Astrocyte (in vitro differentiated cells and primary cell): Measurements from ENCODE around the gene UBALD2. TPM values are rescaled to one million over a fixed set of nuclear protein-coding genes. Genes with fewer than 3 reads are reported as not detected.

Experiments used
- DNase-seq: peaks from one replicate; pipeline ENCODE4 v3.0.0-alpha.2; 2010; ENCODE audit warnings: low read depth
- FAIRE-seq: peaks from 2 replicates; lab custom pipeline; 2011; peaks lifted over from hg19 to GRCh38; lab: Jason Lieb, UNC
- H2AFZ ChIP-seq: 2 replicates; pipeline ENCODE4 v1.6.0; 2012; ENCODE audit warnings: low read depth, low read length, inconsistent platforms
- H3K27ac ChIP-seq: 2 replicates; pipeline ENCODE4 v1.5.1; 2011; ENCODE audit warnings: low read depth, low read length, inconsistent platforms
- H3K27me3 ChIP-seq: 2 replicates; pipeline ENCODE4 v1.6.0; 2011; ENCODE audit warnings: low read length, inconsistent platforms; ENCODE audit not compliant: insufficient read depth
- H3K36me3 ChIP-seq: 2 replicates; pipeline ENCODE4 v1.5.1; 2011; ENCODE audit warnings: low read length, inconsistent platforms; ENCODE audit not compliant: insufficient read depth
- H3K4me1 ChIP-seq: 2 replicates; pipeline ENCODE4 v1.5.1; 2011; ENCODE audit warnings: low read length, inconsistent platforms; ENCODE audit not compliant: insufficient read depth
- H3K4me2 ChIP-seq: 2 replicates; pipeline ENCODE4 v1.6.0; 2012; ENCODE audit warnings: low read length, inconsistent platforms
- H3K4me3 ChIP-seq: 2 replicates; pipeline ENCODE4 v1.5.1; 2011; ENCODE audit warnings: low read depth, mild to moderate bottlenecking, low read length, inconsistent platforms; ENCODE audit not compliant: insufficient read depth
- H3K79me2 ChIP-seq: 2 replicates; pipeline ENCODE4 v1.6.0; 2012; ENCODE audit warnings: mild to moderate bottlenecking, low read length, inconsistent platforms; ENCODE audit not compliant: insufficient read depth
- H3K9ac ChIP-seq: 2 replicates; pipeline ENCODE4 v1.6.0; 2012; ENCODE audit warnings: mild to moderate bottlenecking, low read length, inconsistent platforms
- H3K9me3 ChIP-seq: 2 replicates; pipeline ENCODE4 v1.5.1; 2012; ENCODE audit warnings: low read depth, mild to moderate bottlenecking, low read length, inconsistent platforms; ENCODE audit not compliant: insufficient read depth
- H4K20me1 ChIP-seq: 2 replicates; pipeline ENCODE4 v1.6.0; 2012; ENCODE audit warnings: low read length, inconsistent platforms; ENCODE audit not compliant: insufficient read depth
- H3K27ac Mint-ChIP-seq: one replicate; pipeline ENCODE4 v1.8.0; 2021; ENCODE audit warnings: mild to moderate bottlenecking, mixed read lengths; ENCODE audit not compliant: unreplicated experiment
- H3K27me3 Mint-ChIP-seq: one replicate; pipeline ENCODE4 v1.8.0; 2021; ENCODE audit warnings: low read depth, mixed read lengths; ENCODE audit not compliant: unreplicated experiment
- H3K36me3 Mint-ChIP-seq: one replicate; pipeline ENCODE4 v1.8.0; 2021; ENCODE audit warnings: low read depth, mixed read lengths; ENCODE audit not compliant: unreplicated experiment
- H3K4me1 Mint-ChIP-seq: one replicate; pipeline ENCODE4 v1.8.0; 2021; ENCODE audit warnings: low read depth, mixed read lengths; ENCODE audit not compliant: unreplicated experiment
- H3K4me3 Mint-ChIP-seq: one replicate; pipeline ENCODE4 v1.8.0; 2021; ENCODE audit warnings: mild to moderate bottlenecking, moderate library complexity, mixed read lengths; ENCODE audit not compliant: unreplicated experiment
- H3K9me3 Mint-ChIP-seq: one replicate; pipeline ENCODE4 v1.8.0; 2021; ENCODE audit warnings: mild to moderate bottlenecking, mixed read lengths; ENCODE audit not compliant: unreplicated experiment
- CTCF ChIP-seq: IDR thresholded peaks from 2 replicates; pipeline ENCODE4 v1.5.1; 2011; ENCODE audit warnings: low read depth, mild to moderate bottlenecking, inconsistent platforms, low read length, moderate library complexity; ENCODE audit not compliant: insufficient read depth
- EZH2 ChIP-seq: IDR thresholded peaks from 2 replicates; pipeline ENCODE4 v1.6.1; 2012; ENCODE audit warnings: mild to moderate bottlenecking, low read length, inconsistent platforms; ENCODE audit not compliant: insufficient read depth
- total RNA-seq: library from RNA; stranded (reverse); gene quantifications from 2 replicates; pipeline ENCODE4 v1.2.1, GENCODE V29; 2021

The UBALD2 gene
- total RNA-seq, 1 donor from 2014 or later = 32.8 TPM

- no peaks in the 10 kb centered on the region for H3K9me3 ChIP-seq
- peaks cover 6% of the 10 kb centered on the region for H3K36me3 Mint-ChIP-seq
- H3K4me1 Mint-ChIP-seq = peaks cover 5% of the 10 kb centered on the region
- FAIRE-seq (no peak), DNase-seq (no peak)
- no peaks in the 10 kb centered on the region for H3K4me1 ChIP-seq
- H3K27me3 Mint-ChIP-seq = peaks cover 3% of the 10 kb centered on the region
- no peaks in the 10 kb centered on the region for H3K27me3 ChIP-seq
- H3K9ac ChIP-seq = no peak overlapping the region
- H3K4me3 ChIP-seq = no peak overlapping the region
- H3K4me3 Mint-ChIP-seq = no peak overlapping the region
- H3K36me3 ChIP-seq = no peaks in the 10 kb centered on the region
- H3K4me2 ChIP-seq = no peak overlapping the region
- no peaks in the 10 kb centered on the region for H4K20me1 ChIP-seq
- peak overlapping the region; percentile 70 for H3K27ac Mint-ChIP-seq
- H3K79me2 ChIP-seq = no peaks in the 10 kb centered on the region
- no peak overlapping the region for H2AFZ ChIP-seq
- no peaks in the 10 kb centered on the region for H3K9me3 Mint-ChIP-seq
- no peak overlapping the region for H3K27ac ChIP-seq
- TF ChIP-seq CTCF (no peak), EZH2 (no peak)
Measured at GRCh38 chr17:76277300-76278267, 12.4 kb downstream of the UBALD2 start.

- Histone ChIP-seq H3K79me2 (no peaks in the 10 kb centered on the region), H3K36me3 (no peaks in the 10 kb centered on the region), H3K4me1 (no peaks in the 10 kb centered on the region), H3K27me3 (no peaks in the 10 kb centered on the region), H3K4me3 (no peak overlapping the region), H4K20me1 (no peaks in the 10 kb centered on the region), H3K9ac (no peak overlapping the region), H3K27ac (no peak overlapping the region), H2AFZ (no peak overlapping the region), H3K4me2 (no peak overlapping the region), H3K9me3 (no peaks in the 10 kb centered on the region)
- no peak for DNase-seq
- peaks cover 5% of the 10 kb centered on the region for H3K4me1 Mint-ChIP-seq
- TF ChIP-seq CTCF (no peak), EZH2 (no peak)
- no peak overlapping the region for H3K27ac Mint-ChIP-seq
- H3K36me3 Mint-ChIP-seq = peaks cover 6% of the 10 kb centered on the region
- no peak for FAIRE-seq
- no peaks in the 10 kb centered on the region for H3K9me3 Mint-ChIP-seq
- peaks cover 3% of the 10 kb centered on the region for H3K27me3 Mint-ChIP-seq
- no peak overlapping the region for H3K4me3 Mint-ChIP-seq
Measured at GRCh38 chr17:76278268-76278908, 13.2 kb downstream of the UBALD2 start.
